ENCODE data around the gene ZNF500.

The ZNF500 gene

DNA sequence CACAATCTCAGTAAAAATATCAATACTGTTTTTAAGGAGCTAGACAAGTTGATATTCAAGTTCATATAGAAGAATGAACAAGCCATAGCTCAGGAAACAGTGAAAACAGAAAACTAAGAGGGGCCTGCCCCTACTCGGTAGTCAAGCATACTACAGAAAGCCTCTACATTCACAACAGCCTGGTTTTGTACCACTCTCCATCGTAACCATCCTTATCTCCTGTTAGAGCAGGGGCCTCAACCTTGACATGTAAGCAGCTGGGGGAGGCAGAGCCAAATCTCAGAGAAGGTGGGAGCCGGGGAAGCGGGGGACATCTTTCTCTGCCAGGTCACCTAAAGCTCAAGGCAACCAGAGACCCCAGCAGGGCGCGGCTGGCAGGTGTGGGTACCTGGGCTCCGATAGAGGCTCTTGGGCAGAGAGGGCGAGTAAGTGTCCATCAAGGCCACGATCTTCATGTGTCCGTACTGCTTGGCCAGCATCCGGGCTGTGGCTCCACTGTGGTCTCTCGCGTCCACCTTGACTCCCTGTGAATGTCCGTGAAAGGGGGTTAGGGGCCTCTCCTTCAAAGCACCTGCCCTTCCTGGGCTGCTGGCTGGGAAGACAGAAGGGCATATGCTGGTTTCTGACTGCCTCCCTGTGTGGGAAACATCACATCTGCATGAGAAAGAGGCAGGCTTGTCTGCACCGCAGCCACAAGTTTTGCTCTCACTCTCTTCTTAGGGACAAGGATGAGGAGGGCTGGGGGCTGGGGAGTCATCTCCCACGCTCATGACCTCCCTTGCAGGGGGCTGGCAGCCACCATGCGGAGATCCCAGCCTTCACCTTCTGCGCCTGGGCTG is 53.1 kb downstream of the ZNF500 start:
- peaks cover 2% of the 10 kb centered on the region for H3K9me3 ChIP-seq (ENCODE audit: insufficient read depth, low read depth, low read length)
- H3K36me3 ChIP-seq (ENCODE audit: control insufficient read depth in 1 of 2, insufficient read depth in 2 of 2, low read length in 2 of 2) = peaks cover 20 to 32% of the 10 kb centered on the region in 2 experiments
- no peak overlapping the region for H2AK5ac ChIP-seq (ENCODE audit: low read length)
- no peaks in the 10 kb centered on the region for H3K79me1 ChIP-seq (ENCODE audit: low read length)
- no peak overlapping the region for H2BK120ac ChIP-seq (ENCODE audit: insufficient read depth, low read length, poor library complexity)
- no peak overlapping the region for H2BK12ac ChIP-seq (ENCODE audit: low read length)
- H4K91ac ChIP-seq (ENCODE audit: low read depth, low read length) = no peak overlapping the region
- no peaks in the 10 kb centered on the region for H3K4me1 ChIP-seq (ENCODE audit: control insufficient read depth in 1 of 2, insufficient read depth in 2 of 2, low read length in 2 of 2)
- no peaks in the 10 kb centered on the region for H3K79me2 ChIP-seq (ENCODE audit: control insufficient read depth, insufficient read depth, low read length, poor library complexity)
- no peak overlapping the region for H4K12ac ChIP-seq (ENCODE audit: low read depth, low read length)
- no peak overlapping the region for H3K4ac ChIP-seq (ENCODE audit: low read depth, low read length)
- H2BK5ac ChIP-seq (ENCODE audit: low read depth, low read length, poor library complexity) = no peak overlapping the region
- no peak overlapping the region for H3K4me2 ChIP-seq (ENCODE audit: low read length)
- no peaks in the 10 kb centered on the region for H3K27me3 ChIP-seq (ENCODE audit: insufficient read depth, low read length)
- no peak overlapping the region for H3K23ac ChIP-seq (ENCODE audit: low read length)
- H4K8ac ChIP-seq (ENCODE audit: low read depth, low read length) = no peak overlapping the region
- no peak overlapping the region for H3K4me3 ChIP-seq (ENCODE audit: low read depth, low read length)
- no peak for DNase-seq
- no peak overlapping the region for H3K27ac ChIP-seq (ENCODE audit: low read depth, low read length)
- no peak overlapping the region for H3K9ac ChIP-seq (ENCODE audit: low read length)
- no peak overlapping the region for H3K14ac ChIP-seq (ENCODE audit: low read length)
- no peak overlapping the region for H2AFZ ChIP-seq (ENCODE audit: insufficient read depth, low read length, poor library complexity)
- WGBS (ENCODE audit: extremely low coverage, insufficient coverage, insufficient read length) = no CpG with 5 or more reads among the region's 18 CpGs
- H3K18ac ChIP-seq (ENCODE audit: low read length) = no peak overlapping the region

DNA sequence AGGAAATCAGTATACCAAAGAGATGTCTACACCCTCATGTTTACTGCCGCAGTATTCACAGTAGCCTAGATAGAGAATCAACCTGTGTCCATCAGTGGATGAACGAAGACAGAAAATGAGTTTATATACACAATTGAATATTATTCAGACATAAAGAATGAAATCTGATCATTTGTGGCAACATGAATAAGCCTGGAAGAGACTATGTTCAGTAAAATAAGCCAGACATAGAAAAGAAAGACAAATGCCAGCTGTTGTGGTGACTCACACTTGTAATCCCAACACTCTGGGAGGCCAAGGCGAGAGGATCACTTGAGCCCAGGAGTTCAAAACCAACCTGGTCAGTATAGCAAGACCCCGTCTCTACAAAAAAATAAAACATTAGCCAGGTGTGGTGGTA is 57.5 kb downstream of the ZNF500 start:
- Histone ChIP-seq H3K27ac (ENCODE audit: low read depth, low read length) (no peak overlapping the region), H3K4me2 (ENCODE audit: low read length) (no peak overlapping the region), H3K79me1 (ENCODE audit: low read length) (no peaks in the 10 kb centered on the region), H2BK5ac (ENCODE audit: low read depth, low read length, poor library complexity) (no peak overlapping the region), H3K9me3 (ENCODE audit: insufficient read depth, low read depth, low read length) (peaks cover 2% of the 10 kb centered on the region), H3K9ac (ENCODE audit: low read length) (no peak overlapping the region), H3K4ac (ENCODE audit: low read depth, low read length) (no peak overlapping the region), H3K4me3 (ENCODE audit: low read depth, low read length) (no peak overlapping the region), H3K4me1 (ENCODE audit: control insufficient read depth in 1 of 2, insufficient read depth in 2 of 2, low read length in 2 of 2) (no peaks in the 10 kb centered on the region), H4K8ac (ENCODE audit: low read depth, low read length) (no peak overlapping the region), H4K91ac (ENCODE audit: low read depth, low read length) (no peak overlapping the region), H4K12ac (ENCODE audit: low read depth, low read length) (peak overlapping the region; percentile 39), H3K14ac (ENCODE audit: low read length) (no peak overlapping the region), H2BK12ac (ENCODE audit: low read length) (no peak overlapping the region), H2AK5ac (ENCODE audit: low read length) (no peak overlapping the region), H3K79me2 (ENCODE audit: control insufficient read depth, insufficient read depth, low read length, poor library complexity) (no peaks in the 10 kb centered on the region), H3K18ac (ENCODE audit: low read length) (no peak overlapping the region), H2BK120ac (ENCODE audit: insufficient read depth, low read length, poor library complexity) (no peak overlapping the region), H3K36me3 (ENCODE audit: control insufficient read depth in 1 of 2, insufficient read depth in 2 of 2, low read length in 2 of 2) (peaks cover 25 to 29% of the 10 kb centered on the region in 2 experiments), H3K23ac (ENCODE audit: low read length) (no peak overlapping the region), H2AFZ (ENCODE audit: insufficient read depth, low read length, poor library complexity) (no peak overlapping the region), H3K27me3 (ENCODE audit: insufficient read depth, low read length) (no peaks in the 10 kb centered on the region)
- WGBS (ENCODE audit: extremely low coverage, insufficient coverage, insufficient read length) = no CpG with 5 or more reads among the region's 4 CpGs
- DNase-seq = no peak

- no peaks in the 10 kb centered on the region for H3K79me2 ChIP-seq (ENCODE audit: control insufficient read depth, insufficient read depth, low read length, poor library complexity)
- H4K12ac ChIP-seq (ENCODE audit: low read depth, low read length) = no peak overlapping the region
- no peak overlapping the region for H3K27ac ChIP-seq (ENCODE audit: low read depth, low read length)
- H4K91ac ChIP-seq (ENCODE audit: low read depth, low read length) = no peak overlapping the region
- no peak overlapping the region for H3K4ac ChIP-seq (ENCODE audit: low read depth, low read length)
- no peak for DNase-seq
- no peak overlapping the region for H3K4me3 ChIP-seq (ENCODE audit: low read depth, low read length)
- H3K4me1 ChIP-seq (ENCODE audit: control insufficient read depth in 1 of 2, insufficient read depth in 2 of 2, low read length in 2 of 2) = no peaks in the 10 kb centered on the region
- H3K9me3 ChIP-seq (ENCODE audit: insufficient read depth, low read depth, low read length) = peaks cover 5% of the 10 kb centered on the region
- H2BK12ac ChIP-seq (ENCODE audit: low read length) = no peak overlapping the region
- H2BK120ac ChIP-seq (ENCODE audit: insufficient read depth, low read length, poor library complexity) = no peak overlapping the region
- no peak overlapping the region for H3K18ac ChIP-seq (ENCODE audit: low read length)
- no peak overlapping the region for H4K8ac ChIP-seq (ENCODE audit: low read depth, low read length)
- no peaks in the 10 kb centered on the region for H3K27me3 ChIP-seq (ENCODE audit: insufficient read depth, low read length)
- H3K36me3 ChIP-seq (ENCODE audit: control insufficient read depth in 1 of 2, insufficient read depth in 2 of 2, low read length in 2 of 2) = peaks cover 28 to 36% of the 10 kb centered on the region in 2 experiments
- H2AFZ ChIP-seq (ENCODE audit: insufficient read depth, low read length, poor library complexity) = no peak overlapping the region
- WGBS (ENCODE audit: extremely low coverage, insufficient coverage, insufficient read length) = no CpG with 5 or more reads among the region's 7 CpGs
- H2AK5ac ChIP-seq (ENCODE audit: low read length) = no peak overlapping the region
- H3K4me2 ChIP-seq (ENCODE audit: low read length) = no peak overlapping the region
- no peaks in the 10 kb centered on the region for H3K79me1 ChIP-seq (ENCODE audit: low read length)
- no peak overlapping the region for H3K23ac ChIP-seq (ENCODE audit: low read length)
- no peak overlapping the region for H3K14ac ChIP-seq (ENCODE audit: low read length)
- no peak overlapping the region for H3K9ac ChIP-seq (ENCODE audit: low read length)
- no peak overlapping the region for H2BK5ac ChIP-seq (ENCODE audit: low read depth, low read length, poor library complexity)
These were observed 60.1 kb downstream of the ZNF500 start for GRCh38 chr16:4706871-4707270.

DNA sequence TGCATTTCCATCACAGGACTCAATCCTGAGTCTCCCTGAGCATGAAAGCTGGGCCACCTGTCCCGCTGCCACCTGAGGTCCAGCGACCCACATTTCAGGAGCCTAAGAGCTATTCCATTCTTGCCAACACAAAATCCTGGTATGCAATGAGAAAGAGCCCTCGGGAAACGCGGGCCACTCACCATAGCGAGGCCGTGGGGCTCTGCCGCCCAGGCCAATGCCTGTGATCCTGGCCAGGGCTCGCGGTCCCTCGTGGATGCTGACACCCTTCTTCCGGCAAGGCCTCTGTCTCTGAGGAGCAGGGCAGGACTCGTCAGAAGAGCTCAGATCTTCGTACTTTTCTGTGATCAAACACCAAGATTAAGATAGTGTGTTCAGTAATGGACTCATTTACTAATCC is 62.0 kb downstream of the ZNF500 start:
- Histone ChIP-seq H3K27me3 (ENCODE audit: insufficient read depth, low read length) (no peaks in the 10 kb centered on the region), H3K4ac (ENCODE audit: low read depth, low read length) (no peak overlapping the region), H3K36me3 (ENCODE audit: control insufficient read depth in 1 of 2, insufficient read depth in 2 of 2, low read length in 2 of 2) (peaks cover 43 to 51% of the 10 kb centered on the region in 2 experiments), H4K12ac (ENCODE audit: low read depth, low read length) (no peak overlapping the region), H2BK12ac (ENCODE audit: low read length) (no peak overlapping the region), H3K79me1 (ENCODE audit: low read length) (no peaks in the 10 kb centered on the region), H4K91ac (ENCODE audit: low read depth, low read length) (no peak overlapping the region), H3K18ac (ENCODE audit: low read length) (no peak overlapping the region), H3K4me3 (ENCODE audit: low read depth, low read length) (no peak overlapping the region), H4K8ac (ENCODE audit: low read depth, low read length) (no peak overlapping the region), H2BK120ac (ENCODE audit: insufficient read depth, low read length, poor library complexity) (no peak overlapping the region), H3K4me1 (ENCODE audit: control insufficient read depth in 1 of 2, insufficient read depth in 2 of 2, low read length in 2 of 2) (no peaks in the 10 kb centered on the region), H2AK5ac (ENCODE audit: low read length) (no peak overlapping the region), H3K14ac (ENCODE audit: low read length) (no peak overlapping the region), H2BK5ac (ENCODE audit: low read depth, low read length, poor library complexity) (no peak overlapping the region), H3K4me2 (ENCODE audit: low read length) (no peak overlapping the region), H3K23ac (ENCODE audit: low read length) (no peak overlapping the region), H2AFZ (ENCODE audit: insufficient read depth, low read length, poor library complexity) (no peak overlapping the region), H3K27ac (ENCODE audit: low read depth, low read length) (no peak overlapping the region), H3K9ac (ENCODE audit: low read length) (no peak overlapping the region), H3K9me3 (ENCODE audit: insufficient read depth, low read depth, low read length) (peaks cover 3% of the 10 kb centered on the region), H3K79me2 (ENCODE audit: control insufficient read depth, insufficient read depth, low read length, poor library complexity) (no peaks in the 10 kb centered on the region)
- no CpG with 5 or more reads among the region's 14 CpGs for WGBS (ENCODE audit: extremely low coverage, insufficient coverage, insufficient read length)
- DNase-seq = no peak

All from trophoblast cell (in vitro differentiated cells and primary cell).